NCI-H2029 (cell line): ENCODE data around the gene PHLDA1.

Experiments
- DNase-seq: peaks from one replicate; lab custom pipeline; 2025; lab: John Stamatoyannopoulos, UW

The PHLDA1 gene

GRCh38 chr12:76031414-76032042 is at the start of gene PHLDA1:
Gene PHLDA1 (minus strand): TSS chr12:76031776.
- peak; percentile 90 for DNase-seq

GRCh38 chr12:76080729-76081415 is 49.3 kb upstream of the PHLDA1 start:
- DNase-seq = no peak

- peak; percentile 71 for DNase-seq
These were observed 48.6 kb upstream of the PHLDA1 start for GRCh38 chr12:76080017-76080728.

GRCh38 chr12:76078748-76079147 is 47.2 kb upstream of the PHLDA1 start:
- DNase-seq = no peak

DNA sequence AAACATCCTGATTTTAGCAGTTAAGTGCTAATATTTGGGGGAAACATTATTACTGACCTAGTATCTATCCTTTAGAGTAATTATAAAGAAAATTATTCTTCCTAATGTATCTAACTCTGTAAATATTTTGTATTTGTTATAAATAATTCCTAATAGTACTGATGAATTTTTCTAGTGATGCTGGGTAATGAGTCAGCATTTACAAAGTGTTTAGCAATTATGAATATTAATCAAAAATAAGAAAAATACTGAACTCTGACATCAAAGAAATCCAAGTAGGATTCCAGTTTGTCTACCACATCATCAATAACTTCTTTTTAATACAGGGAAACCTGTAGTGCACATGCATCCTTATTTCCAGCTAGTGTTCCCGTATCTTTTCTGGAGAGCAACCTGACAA is 43.9 kb upstream of the PHLDA1 start:
- DNase-seq = no peak

GRCh38 chr12:76074701-76075336 is 43.2 kb upstream of the PHLDA1 start:
- no peak for DNase-seq

DNA sequence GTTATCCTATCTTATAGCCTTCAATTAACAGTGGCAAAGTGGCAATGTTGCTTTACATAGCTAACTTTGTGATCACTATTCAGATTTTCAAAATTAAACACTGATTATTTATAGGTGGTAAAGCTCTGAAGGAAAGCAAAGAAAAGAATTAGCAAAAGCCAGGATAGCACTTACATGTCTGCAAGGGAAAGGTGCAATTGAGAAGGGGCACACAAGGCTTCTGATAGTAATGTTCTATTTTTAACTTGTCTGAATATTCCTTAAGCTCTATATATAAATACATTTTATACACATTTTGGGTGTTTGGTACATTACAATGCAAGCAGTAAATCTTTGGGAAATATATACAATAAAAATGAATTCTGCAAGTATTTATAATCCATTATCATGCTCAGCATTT is 42.0 kb upstream of the PHLDA1 start:
- no peak for DNase-seq

DNA sequence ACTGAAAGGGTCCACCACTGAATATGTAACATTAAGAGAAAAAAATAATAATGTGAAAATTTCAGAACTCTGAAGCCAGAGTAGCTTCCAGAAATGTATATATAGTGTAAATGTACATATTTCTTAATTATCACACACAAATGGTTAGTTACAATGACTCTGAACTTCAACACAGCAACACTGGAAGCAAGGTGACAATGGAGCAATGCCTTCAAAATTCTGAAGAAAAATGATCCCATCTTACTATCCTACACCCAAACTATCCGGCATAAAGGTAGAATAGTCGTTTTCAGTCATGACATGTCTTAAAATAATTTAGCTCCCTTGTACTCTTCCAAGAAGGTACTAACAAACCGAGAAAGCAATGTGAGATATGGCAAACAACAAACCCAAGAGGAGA is 41.0 kb upstream of the PHLDA1 start:
- DNase-seq = no peak

DNA sequence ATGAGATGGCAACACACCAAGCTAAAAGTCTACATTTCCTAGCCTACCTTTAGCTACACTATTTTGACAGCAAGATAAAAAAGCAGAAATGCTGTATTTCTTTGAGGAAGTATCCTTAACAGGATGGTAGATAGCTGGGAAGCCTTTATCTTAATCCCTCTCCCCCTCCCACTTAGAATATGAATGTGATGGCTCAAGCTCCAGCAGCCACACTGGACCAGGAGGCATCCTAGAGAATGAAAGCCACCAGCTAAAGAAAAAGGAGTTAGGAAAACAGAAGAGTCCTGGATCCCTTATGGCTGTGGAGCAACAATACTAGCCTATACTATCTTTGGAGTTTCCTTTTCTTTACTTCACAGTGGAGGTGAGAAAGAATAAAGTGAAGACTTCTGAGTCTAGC is 37.8 kb upstream of the PHLDA1 start:
- DNase-seq = no peak

- no peak for DNase-seq
These were observed 34.3 kb upstream of the PHLDA1 start for GRCh38 chr12:76065917-76066316.

DNA sequence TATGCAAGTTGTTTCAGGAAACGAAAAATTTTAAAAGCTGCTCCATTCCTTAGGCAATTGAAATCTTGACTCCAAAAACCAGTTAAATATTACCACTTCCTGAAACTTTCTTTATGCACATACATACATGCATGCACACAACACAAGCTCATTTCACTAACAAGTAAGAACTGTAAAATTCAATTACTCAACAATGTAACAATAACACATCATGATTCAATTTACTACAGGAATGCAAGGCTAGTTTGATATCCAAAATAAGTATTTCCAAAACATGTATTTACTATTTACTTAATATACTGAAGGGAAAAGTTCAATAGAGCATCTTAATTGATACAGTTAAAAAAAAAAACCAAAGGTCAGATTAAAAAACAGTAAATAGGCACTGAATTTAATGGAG is 33.3 kb upstream of the PHLDA1 start:
- no peak for DNase-seq

DNA sequence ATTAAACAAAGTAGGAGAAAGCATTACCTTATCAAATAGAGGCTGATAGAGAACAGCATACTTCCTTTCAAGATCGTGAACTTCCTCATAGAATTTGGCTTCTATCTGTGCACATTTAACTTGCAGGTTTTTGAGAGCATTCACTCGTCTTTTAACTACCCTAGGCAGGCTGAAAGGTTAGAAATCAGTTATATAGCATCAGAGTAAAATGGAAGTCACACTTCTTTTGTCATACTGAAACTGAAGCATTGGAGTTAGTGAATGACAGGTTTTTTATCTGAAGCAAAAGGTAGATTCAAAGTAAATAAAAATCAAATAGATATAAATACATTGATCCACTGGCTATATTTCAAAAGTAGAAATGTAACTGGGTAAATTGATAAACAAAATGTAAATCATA is 28.5 kb upstream of the PHLDA1 start:
- no peak for DNase-seq

- DNase-seq = no peak
These were observed 25.8 kb upstream of the PHLDA1 start for GRCh38 chr12:76057326-76057725.

GRCh38 chr12:76055393-76055792 is 23.8 kb upstream of the PHLDA1 start:
- DNase-seq = no peak

DNA sequence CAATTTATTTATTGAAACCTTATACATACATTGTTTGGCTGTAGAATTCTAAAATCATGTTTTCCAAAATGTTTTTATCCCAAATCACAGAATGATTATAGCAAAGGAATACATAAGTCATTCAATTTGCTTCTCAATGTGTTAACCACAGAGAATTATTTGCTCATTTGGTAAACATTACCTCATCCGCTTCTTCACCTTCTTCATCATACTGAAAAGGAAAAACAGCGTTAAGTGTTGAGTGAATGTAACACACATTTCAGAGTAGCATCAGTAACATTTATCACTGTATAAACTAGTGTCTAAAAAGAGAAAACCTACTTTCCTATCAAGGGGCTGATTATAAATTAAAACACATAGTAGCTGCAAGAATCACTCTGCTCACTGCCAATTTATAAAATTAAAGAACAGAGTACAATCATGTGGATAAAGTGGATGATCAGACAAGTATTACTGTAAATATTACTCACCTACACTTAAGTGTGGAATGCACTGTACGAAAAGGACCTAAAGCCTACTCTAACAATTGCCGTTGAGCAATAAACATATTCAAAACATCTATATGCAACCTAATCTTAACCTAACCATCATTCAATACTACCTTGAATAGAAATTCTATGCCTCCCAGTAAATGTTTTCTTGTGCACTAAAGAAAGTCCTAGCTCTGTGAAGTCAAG is 18.1 kb upstream of the PHLDA1 start:
- peak; percentile 12 for DNase-seq

DNA sequence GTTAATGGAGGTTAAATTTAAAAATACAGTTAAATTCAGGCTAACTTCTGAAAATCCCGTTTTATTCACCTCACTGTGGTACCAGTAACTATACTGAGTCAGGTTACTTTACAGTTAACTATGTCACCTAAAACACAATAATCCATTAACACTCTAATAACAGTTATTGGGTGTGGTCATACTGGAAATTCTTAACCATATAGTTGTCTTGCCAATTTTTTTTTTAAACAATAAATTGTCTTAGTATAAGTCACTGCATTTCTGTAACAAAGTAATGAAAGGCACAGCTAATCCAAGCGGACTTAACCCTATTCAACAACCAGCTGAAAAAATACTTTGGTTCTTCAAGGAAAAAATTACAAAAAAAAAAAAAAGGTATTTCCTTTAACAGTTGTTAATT is 16.2 kb upstream of the PHLDA1 start:
- DNase-seq = no peak

DNA sequence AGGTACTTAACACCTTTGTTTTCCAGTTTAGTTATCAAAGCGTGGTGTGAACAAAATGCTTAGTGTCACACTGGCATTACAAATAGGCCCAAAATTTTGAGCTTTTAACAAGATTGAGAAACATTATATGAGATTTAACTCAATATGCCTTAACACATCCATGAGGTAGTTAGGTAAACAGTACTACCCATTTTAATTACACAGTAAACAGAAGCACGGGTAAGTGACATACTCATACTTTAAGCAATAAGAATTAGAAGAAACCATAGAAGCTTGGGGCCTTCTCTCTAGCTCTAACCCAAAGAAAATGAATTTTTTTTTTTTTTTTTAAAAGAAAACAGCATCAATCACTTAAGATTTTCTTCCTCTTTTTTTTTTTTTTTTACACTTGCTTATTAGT is 15.5 kb upstream of the PHLDA1 start:
- no peak for DNase-seq

DNA sequence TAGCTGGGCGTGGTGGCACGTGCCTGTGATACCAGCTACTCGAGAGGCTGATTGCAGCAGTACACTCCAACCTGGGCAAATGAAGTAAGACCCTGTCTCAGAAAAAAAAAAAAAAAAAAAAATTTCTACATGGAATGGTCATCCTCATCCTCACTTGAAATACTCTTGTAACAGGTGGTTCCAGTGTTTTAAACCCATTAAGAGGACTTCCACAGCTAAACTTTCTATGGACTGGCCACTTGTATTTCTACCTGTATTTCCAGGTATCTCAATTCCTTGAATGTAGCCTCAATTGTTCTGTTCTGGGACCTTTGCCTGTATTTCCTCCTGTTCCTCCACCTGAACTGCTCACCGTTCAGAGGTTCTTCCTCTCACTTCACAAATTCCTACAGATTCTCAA is 11.8 kb upstream of the PHLDA1 start:
- DNase-seq = no peak

DNA sequence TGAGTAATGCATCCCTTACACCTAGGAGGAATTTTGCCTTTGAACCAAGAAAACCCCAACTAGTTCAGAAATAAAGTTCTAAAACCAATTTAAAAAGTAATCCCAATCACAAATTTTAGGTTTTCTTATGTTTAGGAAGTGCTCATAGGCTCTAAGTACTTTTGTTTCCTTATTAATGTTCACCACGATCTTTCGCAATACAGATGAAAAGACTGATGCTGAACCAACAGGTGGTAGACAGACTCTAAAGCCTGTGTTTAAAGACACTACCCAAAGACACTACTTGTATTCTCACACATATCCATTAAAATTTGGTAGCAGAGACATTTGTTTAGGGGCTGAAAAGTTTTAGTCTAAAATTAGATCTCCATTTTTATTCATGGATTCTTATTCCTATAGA is 10.6 kb upstream of the PHLDA1 start:
- DNase-seq = no peak

DNA sequence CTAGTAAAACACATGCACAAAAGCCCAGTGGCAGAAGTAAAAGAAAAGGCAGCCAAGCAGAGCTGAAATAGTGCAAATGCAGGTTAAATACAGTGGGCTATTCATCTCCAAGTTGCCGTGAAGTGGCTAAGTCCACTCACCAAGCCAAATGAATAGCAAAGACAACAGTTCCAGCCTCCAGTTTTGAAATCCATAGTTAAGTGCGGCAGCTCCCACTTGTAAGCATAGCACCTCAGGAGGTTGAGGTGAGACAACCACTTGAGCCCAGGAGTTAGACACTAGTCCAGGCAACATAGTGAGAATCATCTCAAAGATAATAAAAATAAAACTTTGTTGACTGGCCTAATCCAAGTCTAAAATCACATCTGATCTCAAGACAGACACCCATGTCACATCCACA is 9.8 kb upstream of the PHLDA1 start:
- DNase-seq = no peak

DNA sequence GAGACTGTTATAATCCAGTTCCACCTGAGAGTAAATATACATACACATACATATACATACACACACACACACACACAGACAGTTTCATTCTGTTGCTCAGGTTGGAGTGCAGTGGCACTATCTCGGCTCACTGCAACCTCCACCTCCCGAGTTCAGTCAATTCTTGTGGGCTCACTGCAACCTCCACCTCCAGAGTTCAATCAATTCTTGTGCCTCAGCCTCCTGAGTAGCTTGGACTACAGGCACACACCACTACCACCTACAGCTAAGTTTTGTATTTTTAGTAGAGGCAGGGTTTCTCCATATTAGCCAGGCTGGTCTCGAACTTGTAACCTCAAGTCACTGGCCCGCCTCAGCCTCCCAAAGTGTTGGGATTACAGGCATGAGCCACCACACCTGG is 8.9 kb upstream of the PHLDA1 start:
- no peak for DNase-seq

DNA sequence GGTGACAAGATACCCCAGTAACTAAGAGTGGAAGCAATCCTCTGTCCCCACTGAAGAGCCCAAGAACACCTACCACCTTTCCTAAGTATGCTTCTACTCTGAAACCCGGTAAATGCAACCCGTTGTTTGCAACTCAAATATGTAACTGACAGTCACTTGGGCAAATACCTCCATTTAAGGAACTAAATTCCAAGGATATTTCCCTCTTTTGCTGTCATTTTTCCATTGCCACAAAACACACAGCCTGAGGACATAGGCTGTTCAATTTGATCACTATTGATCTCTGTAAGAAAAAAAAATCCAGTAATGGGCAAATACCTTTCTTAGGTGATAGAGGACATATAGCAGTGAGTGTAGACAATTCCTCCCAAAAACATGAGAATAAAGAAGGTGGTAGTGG is 6.6 kb upstream of the PHLDA1 start:
- DNase-seq = no peak
